HepG2 (cell line): ENCODE results near the gene ANKRD27. TPM values are rescaled to one million over a fixed set of nuclear protein-coding genes. Genes with fewer than 3 reads are reported as not detected.
A peak's percentile ranks its signal among the peaks of the same experiment; 100 is the strongest.

Experiments
- AGO1 ChIP-seq: fragments of 200-400 bp; formaldehyde crosslinking; IDR thresholded peaks from 2 replicates; pipeline ENCODE4 v1.6.1; 2017; ENCODE audit warnings: mild to moderate bottlenecking, low read depth, low read length, moderate library complexity; ENCODE audit not compliant: poor library complexity, severe bottlenecking
- ARHGAP35 ChIP-seq: sonication (generic); formaldehyde crosslinking; IDR thresholded peaks from 2 replicates; pipeline ENCODE4 v1.9.0; 2022; ENCODE audit warnings: mild to moderate bottlenecking, inconsistent platforms, moderate library complexity, missing genetic modification reagents, borderline replicate concordance
- CREB1 ChIP-seq, 2 experiments: fragments of 450-650 bp in 1 of 2; IDR thresholded peaks; 2 replicates each; pipeline ENCODE4 v1.6.1; 2016 to 2017; ENCODE audit warnings: control low read depth in 1 of 2, mild to moderate bottlenecking in 1 of 2, missing compliant biosample characterization in 1 of 2, missing genetic modification characterization in 1 of 2
- E2F1 ChIP-seq: sonication (generic); formaldehyde crosslinking; IDR thresholded peaks from 2 replicates; pipeline ENCODE4 v1.5.0; 2020; ENCODE audit warnings: missing genetic modification reagents
- FOXK1 ChIP-seq: sonication (generic); formaldehyde crosslinking; IDR thresholded peaks from 2 replicates; pipeline ENCODE4 v1.4.0; 2020; ENCODE audit warnings: low read depth, missing genetic modification reagents, borderline replicate concordance
- GTF2F1 ChIP-seq: fragments of 150-350 bp; IDR thresholded peaks from 2 replicates; pipeline ENCODE4 v1.6.1; 2014; ENCODE audit warnings: low read length
- GTF3A ChIP-seq: sonication (generic); formaldehyde crosslinking; conservative IDR thresholded peaks from 2 replicates; pipeline ENCODE4 v1.4.0; 2020; ENCODE audit warnings: mild to moderate bottlenecking, missing genetic modification reagents
- GZF1 ChIP-seq: sonication (generic); formaldehyde crosslinking; IDR thresholded peaks from 2 replicates; pipeline ENCODE4 v1.5.1; 2020; ENCODE audit warnings: mild to moderate bottlenecking, missing genetic modification reagents
- HMG20A ChIP-seq: IDR thresholded peaks from 2 replicates; pipeline ENCODE4 v1.6.1; 2016; ENCODE audit warnings: borderline replicate concordance
- HNF1A ChIP-seq, 2 experiments: sonication (generic) in 1 of 2; formaldehyde crosslinking in 1 of 2; IDR thresholded peaks; 2 replicates each; pipeline versions ENCODE4 v1.4.0 to v1.6.1; 2016 to 2020; ENCODE audit warnings: borderline replicate concordance in 1 of 2, low read depth in 1 of 2, mild to moderate bottlenecking in 1 of 2, missing genetic modification reagents in 1 of 2
- MED13 ChIP-seq: sonication (generic); formaldehyde crosslinking; IDR thresholded peaks from 2 replicates; pipeline ENCODE4 v1.5.0; 2020; ENCODE audit warnings: missing genetic modification reagents
- MXI1 ChIP-seq: IDR thresholded peaks from 3 replicates; pipeline ENCODE4 v1.6.1; 2012; ENCODE audit warnings: low read depth, low read length, inconsistent platforms, borderline replicate concordance
- NFKBIZ ChIP-seq: IDR thresholded peaks from 2 replicates; pipeline ENCODE4 v1.6.1; 2018; ENCODE audit warnings: missing genetic modification reagents, missing compliant biosample characterization
- RCOR2 ChIP-seq: IDR thresholded peaks from 2 replicates; pipeline ENCODE4 v1.6.1; 2016; ENCODE audit warnings: missing biosample characterization, missing genetic modification reagents
- REPIN1 ChIP-seq: sonication (generic); formaldehyde crosslinking; IDR thresholded peaks from 2 replicates; pipeline ENCODE4 v1.8.0; 2022; ENCODE audit warnings: missing genetic modification reagents, low read depth, mild to moderate bottlenecking, borderline replicate concordance
- SP140L ChIP-seq: sonication (generic); formaldehyde crosslinking; IDR thresholded peaks from 2 replicates; pipeline ENCODE4 v1.4.0; 2020; ENCODE audit warnings: missing genetic modification reagents, borderline replicate concordance
- TOE1 ChIP-seq: sonication (generic); formaldehyde crosslinking; IDR thresholded peaks from 2 replicates; pipeline ENCODE4 v1.4.0; 2020; ENCODE audit warnings: mild to moderate bottlenecking, missing genetic modification reagents
- ZBTB7B ChIP-seq: sonication (generic); formaldehyde crosslinking; IDR thresholded peaks from 2 replicates; pipeline ENCODE4 v1.4.0; 2020; ENCODE audit warnings: missing genetic modification reagents
- ZC3H4 ChIP-seq: sonication (generic); formaldehyde crosslinking; IDR thresholded peaks from 2 replicates; pipeline ENCODE4 v1.4.0; 2020; ENCODE audit warnings: missing genetic modification reagents, borderline replicate concordance
- ZNF556 ChIP-seq: sonication (generic); formaldehyde crosslinking; IDR thresholded peaks from 2 replicates; pipeline ENCODE4 v1.4.0; 2020; ENCODE audit warnings: mild to moderate bottlenecking, missing genetic modification reagents, borderline replicate concordance
- ZNF724P ChIP-seq: sonication (generic); formaldehyde crosslinking; IDR thresholded peaks from 2 replicates; pipeline ENCODE4 v1.8.0; 2022; ENCODE audit warnings: missing genetic modification reagents, borderline replicate concordance
- ZNF883 ChIP-seq: sonication (generic); formaldehyde crosslinking; IDR thresholded peaks from 2 replicates; pipeline ENCODE4 v1.5.1; 2020; ENCODE audit warnings: mild to moderate bottlenecking, missing genetic modification reagents; ENCODE audit errors: not compliant biosample characterization
- ZSCAN22 ChIP-seq: sonication (generic); formaldehyde crosslinking; IDR thresholded peaks from 2 replicates; pipeline ENCODE4 v1.4.0; 2020; ENCODE audit warnings: mild to moderate bottlenecking, missing genetic modification reagents
- polyA plus RNA-seq, 8 experiments: library from polyadenylated mRNA; depleted of rRNA in 3 of 8; stranded (reverse) in 7 of 8; unstranded in 1 of 8; fragments of >200 nt; fragmentation: Illumina TruSeq in 4 of 8; extraction: Trizol in 4 of 8; gene quantifications; 2 replicates each; pipeline versions ENCODE4 v1.2.1 to v1.2.3, GENCODE V29; 2011 to 2016; ENCODE audit warnings: low read depth in 4 of 8, missing spikeins in 1 of 8, mixed read lengths in 1 of 8; ENCODE audit not compliant: insufficient read depth in 1 of 8
- total RNA-seq, 5 experiments: library from RNA; depleted of rRNA; stranded (reverse); fragments of >200 nt; fragmentation: Illumina TruSeq; extraction: Trizol; gene quantifications; 2 replicates each; pipeline ENCODE4 v1.2.3, GENCODE V29; 2016; ENCODE audit warnings: low read depth in 1 of 5

ANKRD27 gene
- total and polyA plus RNA-seq, 2 of the 13 experiments (the other 11 are each of a cell fraction or from before 2014, with no cell fraction given): 22.2 to 23.7 TPM

GRCh38 chr19:32674931-32675719 lies at the start of gene ANKRD27 (continued):
- TF ChIP-seq E2F1 (CRISPR knock-in tag) (no peak), CREB1 (IDR thresholded peaks at IDR 0.05) (peak; percentile 87), CREB1 (CRISPR knock-in tag; IDR thresholded peaks at IDR 0.05) (no peak), RCOR2 (CRISPR knock-in tag) (no peak), HNF1A (IDR thresholded peaks at IDR 0.05; ENCODE audit: low read depth) (no peak), HNF1A (CRISPR knock-in tag; IDR thresholded peaks at IDR 0.05; ENCODE audit: borderline replicate concordance) (no peak), FOXK1 (CRISPR knock-in tag) (no peak), TOE1 (CRISPR knock-in tag) (no peak), MXI1 (peak; percentile 56; the same call in 1 of the 3 replicates), ZNF724P (CRISPR knock-in tag) (peak; percentile 21; the same call in 1 of the 2 replicates), ZC3H4 (CRISPR knock-in tag) (no peak), REPIN1 (CRISPR knock-in tag) (no peak), MED13 (CRISPR knock-in tag) (no peak), GTF2F1 (no peak), AGO1 (no peak), ZBTB7B (CRISPR knock-in tag) (no peak; the same call in 1 of the 2 replicates), ZSCAN22 (CRISPR knock-in tag) (no peak), GZF1 (CRISPR knock-in tag) (no peak), ARHGAP35 (CRISPR knock-in tag) (no peak), ZNF556 (CRISPR knock-in tag) (no peak), SP140L (CRISPR knock-in tag) (no peak), NFKBIZ (CRISPR knock-in tag) (no peak), HMG20A (no peak), ZNF883 (CRISPR knock-in tag) (peak; percentile 32), GTF3A (CRISPR knock-in tag) (no peak)
